ENCODE measurements around the gene GALNT9. TPM values are rescaled to one million over a fixed set of nuclear protein-coding genes. Genes with fewer than 3 reads are reported as not detected.
"Not testable (repeated sequence)": the region's sequence is repeated elsewhere in the genome, so short reads cannot be mapped to it uniquely, and the experiment has no call there.

Gene GALNT9
- total RNA-seq (2014; rRNA removed; shearing (Covaris generic)): not detected in 2 replicates

GRCh38 chr12:132329036-132329719, at the start of gene GALNT9:
TSS of gene GALNT9 (minus strand) at chr12:132329589. CDS start at chr12:132329203, 386 bp downstream.
- no peak for DNase-seq (ENCODE audit: low spot score)

GRCh38 chr12:132379057-132379456, 49.7 kb upstream of the GALNT9 start:
- not testable (repeated sequence) for DNase-seq (ENCODE audit: low spot score)

GRCh38 chr12:132377147-132377546, 47.8 kb upstream of the GALNT9 start:
- no peak for DNase-seq (ENCODE audit: low spot score)

- DNase-seq (ENCODE audit: low spot score): no peak
These were observed 47.1 kb upstream of the GALNT9 start for GRCh38 chr12:132376464-132376830.

GRCh38 chr12:132375747-132376463, 46.5 kb upstream of the GALNT9 start:
- no peak for DNase-seq (ENCODE audit: low spot score)

- no peak for DNase-seq (ENCODE audit: low spot score)
These were observed 45.4 kb upstream of the GALNT9 start for GRCh38 chr12:132374612-132375445.

GRCh38 chr12:132373901-132374611, 44.7 kb upstream of the GALNT9 start:
- DNase-seq (ENCODE audit: low spot score): no peak

GRCh38 chr12:132367852-132368251, 38.5 kb upstream of the GALNT9 start:
- DNase-seq (ENCODE audit: low spot score): no peak

GRCh38 chr12:132367071-132367851, 37.9 kb upstream of the GALNT9 start:
- no peak for DNase-seq (ENCODE audit: low spot score)

- no peak for DNase-seq (ENCODE audit: low spot score)
These were observed 37.0 kb upstream of the GALNT9 start for GRCh38 chr12:132366341-132366861.

GRCh38 chr12:132365226-132365625, 35.8 kb upstream of the GALNT9 start:
- DNase-seq (ENCODE audit: low spot score): no peak

GRCh38 chr12:132364348-132364902, 35.0 kb upstream of the GALNT9 start:
- DNase-seq (ENCODE audit: low spot score): no peak

GRCh38 chr12:132363661-132364347, 34.4 kb upstream of the GALNT9 start:
- no peak for DNase-seq (ENCODE audit: low spot score)

- no peak for DNase-seq (ENCODE audit: low spot score)
These were observed 33.7 kb upstream of the GALNT9 start for GRCh38 chr12:132362996-132363660.

GRCh38 chr12:132360906-132361777, 31.8 kb upstream of the GALNT9 start:
- DNase-seq (ENCODE audit: low spot score): no peak

- no peak for DNase-seq (ENCODE audit: low spot score)
These were observed 31.0 kb upstream of the GALNT9 start for GRCh38 chr12:132360410-132360809.

GRCh38 chr12:132359971-132360370, 30.6 kb upstream of the GALNT9 start:
- no peak for DNase-seq (ENCODE audit: low spot score)

- DNase-seq (ENCODE audit: low spot score): no peak
These were observed 30.2 kb upstream of the GALNT9 start for GRCh38 chr12:132359551-132359950.

Data from HT-29 (cell line).